Neural cell (in vitro differentiated cells): ENCODE results near the gene SLC6A19. TPM values are rescaled to one million over a fixed set of nuclear protein-coding genes. Genes with fewer than 3 reads are reported as not detected.

Experiments used
- H2AFZ ChIP-seq: fragments of 200-600, 300-800 bp; sonication (generic), shearing (Covaris generic); 2 replicates; pipeline ENCODE4 v1.6.0; 2014; ENCODE audit warnings: low read depth, mild to moderate bottlenecking, antibody characterized with exemption, low read length, moderate library complexity
- H3F3A ChIP-seq: fragments of 200-600 bp; shearing (Covaris generic); 2 replicates; pipeline ENCODE4 v1.6.1; 2016; ENCODE audit warnings: mild to moderate bottlenecking, moderate library complexity, mixed read lengths, antibody characterized with exemption, low read length; ENCODE audit not compliant: insufficient read depth, poor library complexity, severe bottlenecking
- H3K27ac ChIP-seq: fragments of 200-600, 300-800 bp; sonication (generic), shearing (Covaris generic); 2 replicates; pipeline ENCODE4 v1.5.1; 2014; ENCODE audit warnings: mild to moderate bottlenecking, low read length, moderate library complexity
- H3K27me3 ChIP-seq: fragments of 300-800, 200-600 bp; sonication (generic), shearing (Covaris generic); 2 replicates; pipeline ENCODE4 v1.6.0; 2014; ENCODE audit warnings: mild to moderate bottlenecking, low read depth, low read length, moderate library complexity; ENCODE audit not compliant: insufficient read depth
- H3K36me3 ChIP-seq: fragments of 300-800, 200-600 bp; sonication (generic), shearing (Covaris generic); 2 replicates; pipeline ENCODE4 v1.5.1; 2014; ENCODE audit warnings: mild to moderate bottlenecking, antibody characterized with exemption, low read length, moderate library complexity; ENCODE audit not compliant: insufficient read depth
- H3K4me2 ChIP-seq: fragments of 300-800, 200-600 bp; sonication (generic), shearing (Covaris generic); 2 replicates; pipeline ENCODE4 v1.6.0; 2014; ENCODE audit warnings: mild to moderate bottlenecking, low read length
- H3K4me3 ChIP-seq: fragments of 300-800, 200-600 bp; sonication (generic), shearing (Covaris generic); 2 replicates; pipeline ENCODE4 v1.5.1; 2014; ENCODE audit warnings: mild to moderate bottlenecking, low read length, moderate library complexity
- H3K79me2 ChIP-seq: fragments of 200-600 bp; shearing (Covaris generic); replicated peaks from 2 replicates; pipeline ENCODE4 v1.6.0; 2014; ENCODE audit warnings: mild to moderate bottlenecking, low read length, moderate library complexity; ENCODE audit not compliant: insufficient read depth
- H3K9ac ChIP-seq: fragments of 300-800, 200-600 bp; sonication (generic), shearing (Covaris generic); 2 replicates; pipeline ENCODE4 v1.6.1; 2016; ENCODE audit warnings: mild to moderate bottlenecking, low read length, mixed read lengths
- H3K9me2 ChIP-seq: fragments of 200-600 bp; shearing (Covaris generic); 2 replicates; pipeline ENCODE4 v1.6.1; 2016; ENCODE audit warnings: mild to moderate bottlenecking, low read length, mixed read lengths; ENCODE audit not compliant: insufficient read depth
- H3K9me3 ChIP-seq: fragments of 200-600, 300-800 bp; sonication (generic), shearing (Covaris generic); 2 replicates; pipeline ENCODE4 v1.6.1; 2016; ENCODE audit warnings: mild to moderate bottlenecking, mixed run types, low read length, moderate library complexity, mixed read lengths
- H4K20me1 ChIP-seq: fragments of 200-600 bp; shearing (Covaris generic); 2 replicates; pipeline ENCODE4 v1.6.1; 2016; ENCODE audit warnings: mild to moderate bottlenecking, mixed run types; ENCODE audit not compliant: insufficient read depth
- CTCF ChIP-seq: fragments of 450-650 bp; IDR thresholded peaks from 2 replicates; pipeline ENCODE4 v1.5.1; 2014; ENCODE audit warnings: antibody characterized with exemption, mild to moderate bottlenecking, moderate library complexity; ENCODE audit not compliant: poor library complexity, severe bottlenecking
- EP300 ChIP-seq: fragments of 450-650 bp; conservative IDR thresholded peaks from 2 replicates; pipeline ENCODE4 v1.6.1; 2014; ENCODE audit warnings: antibody characterized with exemption, mild to moderate bottlenecking, moderate library complexity; ENCODE audit not compliant: poor library complexity, severe bottlenecking
- EZH2 ChIP-seq: fragments of 200-600, 300-800 bp; shearing (Covaris generic), sonication (generic); IDR thresholded peaks from 2 replicates; pipeline ENCODE4 v1.6.1; 2014; ENCODE audit warnings: antibody characterized with exemption, low read length, borderline replicate concordance, mild to moderate bottlenecking; ENCODE audit not compliant: insufficient read depth, poor library complexity, severe bottlenecking
- MXI1 ChIP-seq: fragments of 450-650 bp; conservative IDR thresholded peaks from 2 replicates; pipeline ENCODE4 v1.6.1; 2014; ENCODE audit warnings: antibody characterized with exemption, mild to moderate bottlenecking; ENCODE audit not compliant: poor library complexity, severe bottlenecking
- POLR2AphosphoS5 ChIP-seq: IDR thresholded peaks from 2 replicates; pipeline ENCODE4 v1.6.1; 2012
- RAD21 ChIP-seq: fragments of 450-650 bp; conservative IDR thresholded peaks from 2 replicates; pipeline ENCODE4 v1.6.1; 2014; ENCODE audit warnings: antibody characterized with exemption, mild to moderate bottlenecking, moderate library complexity
- REST ChIP-seq: IDR thresholded peaks from 2 replicates; pipeline ENCODE4 v1.6.1; 2012; ENCODE audit warnings: borderline replicate concordance
- SMC3 ChIP-seq: fragments of 450-650 bp; conservative IDR thresholded peaks from 2 replicates; pipeline ENCODE4 v1.6.1; 2014; ENCODE audit warnings: antibody characterized with exemption, mild to moderate bottlenecking, moderate library complexity; ENCODE audit not compliant: poor library complexity
- TAF1 ChIP-seq: IDR thresholded peaks from 2 replicates; pipeline ENCODE4 v1.6.1; 2012; ENCODE audit warnings: low read depth
- polyA plus RNA-seq: library from polyadenylated mRNA; depleted of rRNA; stranded (reverse); fragments of >200 nt; gene quantifications from 2 replicates; pipeline ENCODE4 v1.2.3, GENCODE V29; 2014

SLC6A19 gene
- polyA plus RNA-seq, 1 donor from 2014 or later, result not detected

GRCh38 chr5:1268666-1269065, 67.3 kb downstream of the SLC6A19 start:
- TF ChIP-seq CTCF (no peak), TAF1 (no peak), REST (no peak), EZH2 (no peak), POLR2AphosphoS5 (no peak), EP300 (no peak), RAD21 (no peak), SMC3 (no peak), MXI1 (no peak)
- no peaks in the 10 kb centered on the region for H3K9me2 ChIP-seq
- H3K4me3 ChIP-seq, result no peak overlapping the region
- no peaks in the 10 kb centered on the region for H3K9me3 ChIP-seq
- H3K27ac ChIP-seq, result no peak overlapping the region
- no peak overlapping the region for H3K4me2 ChIP-seq
- no peaks in the 10 kb centered on the region for H3K79me2 ChIP-seq
- no peaks in the 10 kb centered on the region for H3K36me3 ChIP-seq
- no peaks in the 10 kb centered on the region for H3K27me3 ChIP-seq
- no peaks in the 10 kb centered on the region for H4K20me1 ChIP-seq
- H2AFZ ChIP-seq, result no peak overlapping the region
- no peak overlapping the region for H3K9ac ChIP-seq
- no peaks in the 10 kb centered on the region for H3F3A ChIP-seq

GRCh38 chr5:1270426-1270825, 69.0 kb downstream of the SLC6A19 start:
- no peaks in the 10 kb centered on the region for H3K79me2 ChIP-seq
- H3K9me2 ChIP-seq, result no peaks in the 10 kb centered on the region
- H4K20me1 ChIP-seq, result no peaks in the 10 kb centered on the region
- H3K9me3 ChIP-seq, result no peaks in the 10 kb centered on the region
- no peak overlapping the region for H3K4me3 ChIP-seq
- no peak for TF ChIP-seq POLR2AphosphoS5
- no peak for TF ChIP-seq EP300
- TF ChIP-seq REST, result no peak
- no peak for TF ChIP-seq EZH2
- no peak for TF ChIP-seq TAF1
- TF ChIP-seq MXI1, result no peak
- TF ChIP-seq CTCF, result no peak
- TF ChIP-seq RAD21, result no peak
- TF ChIP-seq SMC3, result no peak
- no peak overlapping the region for H3K27ac ChIP-seq
- no peaks in the 10 kb centered on the region for H3K27me3 ChIP-seq
- H3K4me2 ChIP-seq, result no peak overlapping the region
- H3K9ac ChIP-seq, result no peak overlapping the region
- H2AFZ ChIP-seq, result no peak overlapping the region
- no peaks in the 10 kb centered on the region for H3F3A ChIP-seq
- no peaks in the 10 kb centered on the region for H3K36me3 ChIP-seq
